ENCODE measurements around the gene GATB.

- TF ChIP-seq CTCF (IDR thresholded peaks at IDR 0.05; ENCODE audit: low read depth, low read length), result no peak
- no peak for TF ChIP-seq MYC (IDR thresholded peaks at IDR 0.05; ENCODE audit: low read depth, low read length)
- TF ChIP-seq MAX (IDR thresholded peaks at IDR 0.05; ENCODE audit: low read depth, low read length), result no peak
- TF ChIP-seq POLR2A (IDR thresholded peaks at IDR 0.05; ENCODE audit: extremely low read depth, insufficient read length), result no peak
These were observed 120.4 kb downstream of the GATB start for GRCh38 chr4:151640381-151640780.

All from NB4 (cell line).